Measurements from ENCODE around the gene MUC5B.

DNA sequence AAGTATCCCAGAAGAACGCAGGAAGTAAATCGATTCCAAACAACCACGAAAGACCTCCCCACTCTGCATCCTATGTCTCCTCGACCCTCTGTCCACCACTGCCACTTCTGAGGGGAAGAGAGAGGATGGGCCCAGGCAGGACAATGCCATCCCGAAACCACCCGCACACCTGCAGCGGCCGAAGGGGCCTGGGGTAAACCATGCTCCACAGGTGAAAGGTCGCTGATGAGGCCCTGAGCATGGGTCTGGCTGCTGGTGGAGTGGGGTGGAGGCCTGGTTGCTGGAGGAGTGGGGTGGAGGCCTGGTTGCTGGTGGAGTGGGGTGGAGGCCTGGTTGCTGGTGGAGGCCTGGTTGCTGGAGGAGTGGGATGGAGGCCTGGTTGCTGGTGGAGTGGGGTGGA, 73.4 kb downstream of the MUC5B start:
- no peak for TF ChIP-seq POLR2A (IDR thresholded peaks at IDR 0.05)
- TF ChIP-seq, protein P1, sequence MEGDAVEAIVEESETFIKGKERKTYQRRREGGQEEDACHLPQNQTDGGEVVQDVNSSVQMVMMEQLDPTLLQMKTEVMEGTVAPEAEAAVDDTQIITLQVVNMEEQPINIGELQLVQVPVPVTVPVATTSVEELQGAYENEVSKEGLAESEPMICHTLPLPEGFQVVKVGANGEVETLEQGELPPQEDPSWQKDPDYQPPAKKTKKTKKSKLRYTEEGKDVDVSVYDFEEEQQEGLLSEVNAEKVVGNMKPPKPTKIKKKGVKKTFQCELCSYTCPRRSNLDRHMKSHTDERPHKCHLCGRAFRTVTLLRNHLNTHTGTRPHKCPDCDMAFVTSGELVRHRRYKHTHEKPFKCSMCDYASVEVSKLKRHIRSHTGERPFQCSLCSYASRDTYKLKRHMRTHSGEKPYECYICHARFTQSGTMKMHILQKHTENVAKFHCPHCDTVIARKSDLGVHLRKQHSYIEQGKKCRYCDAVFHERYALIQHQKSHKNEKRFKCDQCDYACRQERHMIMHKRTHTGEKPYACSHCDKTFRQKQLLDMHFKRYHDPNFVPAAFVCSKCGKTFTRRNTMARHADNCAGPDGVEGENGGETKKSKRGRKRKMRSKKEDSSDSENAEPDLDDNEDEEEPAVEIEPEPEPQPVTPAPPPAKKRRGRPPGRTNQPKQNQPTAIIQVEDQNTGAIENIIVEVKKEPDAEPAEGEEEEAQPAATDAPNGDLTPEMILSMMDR (IDR thresholded peaks at IDR 0.05): no peak

All from heart left ventricle (tissue), 13 donors.